ENCODE data around the gene PPEF1.

Gene PPEF1

GRCh38 chrX:18873836-18874235, 166.4 kb downstream of the PPEF1 start:
- Histone ChIP-seq H3K4me1 (ENCODE audit: insufficient read depth, low read length) (no peaks in the 10 kb centered on the region), H3K36me3 (ENCODE audit: insufficient read depth, low read depth, low read length) (no peaks in the 10 kb centered on the region), H3K27ac (ENCODE audit: low read length) (no peak overlapping the region), H3K4me3 (ENCODE audit: low read length) (no peak overlapping the region), H3K27me3 (ENCODE audit: insufficient read depth, low read length) (no peaks in the 10 kb centered on the region), H3K9me3 (ENCODE audit: insufficient read depth, low read depth, low read length) (no peaks in the 10 kb centered on the region), H3K9ac (ENCODE audit: low read depth, low read length) (no peak overlapping the region)

GRCh38 chrX:18874560-18875255, 167.3 kb downstream of the PPEF1 start:
- Histone ChIP-seq H3K27ac (ENCODE audit: low read length) (no peak overlapping the region), H3K27me3 (ENCODE audit: insufficient read depth, low read length) (no peaks in the 10 kb centered on the region), H3K9me3 (ENCODE audit: insufficient read depth, low read depth, low read length) (no peaks in the 10 kb centered on the region), H3K9ac (ENCODE audit: low read depth, low read length) (no peak overlapping the region), H3K4me3 (ENCODE audit: low read length) (no peak overlapping the region), H3K36me3 (ENCODE audit: insufficient read depth, low read depth, low read length) (no peaks in the 10 kb centered on the region), H3K4me1 (ENCODE audit: insufficient read depth, low read length) (no peaks in the 10 kb centered on the region)

- Histone ChIP-seq H3K27me3 (ENCODE audit: insufficient read depth, low read length) (no peaks in the 10 kb centered on the region), H3K9ac (ENCODE audit: low read depth, low read length) (no peak overlapping the region), H3K4me3 (ENCODE audit: low read length) (no peak overlapping the region), H3K9me3 (ENCODE audit: insufficient read depth, low read depth, low read length) (no peaks in the 10 kb centered on the region), H3K4me1 (ENCODE audit: insufficient read depth, low read length) (no peaks in the 10 kb centered on the region), H3K36me3 (ENCODE audit: insufficient read depth, low read depth, low read length) (no peaks in the 10 kb centered on the region), H3K27ac (ENCODE audit: low read length) (no peak overlapping the region)
Measured at GRCh38 chrX:18875256-18875878, 167.9 kb downstream of the PPEF1 start.

GRCh38 chrX:18877469-18877868, 170.0 kb downstream of the PPEF1 start:
- Histone ChIP-seq H3K9ac (ENCODE audit: low read depth, low read length) (no peak overlapping the region), H3K27ac (ENCODE audit: low read length) (no peak overlapping the region), H3K9me3 (ENCODE audit: insufficient read depth, low read depth, low read length) (no peaks in the 10 kb centered on the region), H3K4me3 (ENCODE audit: low read length) (no peak overlapping the region), H3K27me3 (ENCODE audit: insufficient read depth, low read length) (no peaks in the 10 kb centered on the region), H3K4me1 (ENCODE audit: insufficient read depth, low read length) (no peaks in the 10 kb centered on the region), H3K36me3 (ENCODE audit: insufficient read depth, low read depth, low read length) (no peaks in the 10 kb centered on the region)

All from iPS-20b (cell line).